ENCODE results near the gene KRTCAP3.

DNA sequence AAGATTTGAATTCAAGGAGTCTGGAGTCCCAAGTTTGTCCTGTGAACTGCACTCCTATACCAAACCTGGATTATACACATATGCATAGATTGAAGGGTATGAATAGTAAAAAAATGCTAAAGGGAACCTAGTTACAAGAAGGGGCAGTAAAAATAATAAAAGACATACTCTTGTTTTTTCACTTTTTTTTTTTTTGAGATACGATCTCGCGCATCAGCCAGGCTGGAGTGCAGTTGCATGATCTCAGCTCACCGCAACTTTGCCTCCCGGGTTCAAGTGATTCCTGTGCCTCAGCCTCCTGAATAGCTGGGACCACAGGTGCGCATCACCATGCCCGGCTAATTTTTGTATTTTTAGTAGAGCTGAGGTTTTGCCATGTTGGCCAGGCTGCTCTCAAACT lies 22.3 kb downstream of the KRTCAP3 start:
- TF ChIP-seq, protein P1, sequence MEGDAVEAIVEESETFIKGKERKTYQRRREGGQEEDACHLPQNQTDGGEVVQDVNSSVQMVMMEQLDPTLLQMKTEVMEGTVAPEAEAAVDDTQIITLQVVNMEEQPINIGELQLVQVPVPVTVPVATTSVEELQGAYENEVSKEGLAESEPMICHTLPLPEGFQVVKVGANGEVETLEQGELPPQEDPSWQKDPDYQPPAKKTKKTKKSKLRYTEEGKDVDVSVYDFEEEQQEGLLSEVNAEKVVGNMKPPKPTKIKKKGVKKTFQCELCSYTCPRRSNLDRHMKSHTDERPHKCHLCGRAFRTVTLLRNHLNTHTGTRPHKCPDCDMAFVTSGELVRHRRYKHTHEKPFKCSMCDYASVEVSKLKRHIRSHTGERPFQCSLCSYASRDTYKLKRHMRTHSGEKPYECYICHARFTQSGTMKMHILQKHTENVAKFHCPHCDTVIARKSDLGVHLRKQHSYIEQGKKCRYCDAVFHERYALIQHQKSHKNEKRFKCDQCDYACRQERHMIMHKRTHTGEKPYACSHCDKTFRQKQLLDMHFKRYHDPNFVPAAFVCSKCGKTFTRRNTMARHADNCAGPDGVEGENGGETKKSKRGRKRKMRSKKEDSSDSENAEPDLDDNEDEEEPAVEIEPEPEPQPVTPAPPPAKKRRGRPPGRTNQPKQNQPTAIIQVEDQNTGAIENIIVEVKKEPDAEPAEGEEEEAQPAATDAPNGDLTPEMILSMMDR (IDR thresholded peaks at IDR 0.05): no peak
- TF ChIP-seq POLR2A (IDR thresholded peaks at IDR 0.05): no peak
